Astrocyte (in vitro differentiated cells and primary cell): ENCODE measurements around the gene TMEM39A. TPM values are rescaled to one million over a fixed set of nuclear protein-coding genes. Genes with fewer than 3 reads are reported as not detected.
A peak's percentile ranks its signal among the peaks of the same experiment; 100 is the strongest.

Experiments used
- DNase-seq: peaks from one replicate; pipeline ENCODE4 v3.0.0-alpha.2; 2010; ENCODE audit warnings: low read depth
- FAIRE-seq: peaks from 2 replicates; lab custom pipeline; 2011; peaks lifted over from hg19 to GRCh38; lab: Jason Lieb, UNC
- H2AFZ ChIP-seq: 2 replicates; pipeline ENCODE4 v1.6.0; 2012; ENCODE audit warnings: low read depth, low read length, inconsistent platforms
- H3K27ac ChIP-seq: 2 replicates; pipeline ENCODE4 v1.5.1; 2011; ENCODE audit warnings: low read depth, low read length, inconsistent platforms
- H3K27me3 ChIP-seq: 2 replicates; pipeline ENCODE4 v1.6.0; 2011; ENCODE audit warnings: low read length, inconsistent platforms; ENCODE audit not compliant: insufficient read depth
- H3K36me3 ChIP-seq: 2 replicates; pipeline ENCODE4 v1.5.1; 2011; ENCODE audit warnings: low read length, inconsistent platforms; ENCODE audit not compliant: insufficient read depth
- H3K4me1 ChIP-seq: 2 replicates; pipeline ENCODE4 v1.5.1; 2011; ENCODE audit warnings: low read length, inconsistent platforms; ENCODE audit not compliant: insufficient read depth
- H3K4me2 ChIP-seq: 2 replicates; pipeline ENCODE4 v1.6.0; 2012; ENCODE audit warnings: low read length, inconsistent platforms
- H3K4me3 ChIP-seq: 2 replicates; pipeline ENCODE4 v1.5.1; 2011; ENCODE audit warnings: low read depth, mild to moderate bottlenecking, low read length, inconsistent platforms; ENCODE audit not compliant: insufficient read depth
- H3K79me2 ChIP-seq: 2 replicates; pipeline ENCODE4 v1.6.0; 2012; ENCODE audit warnings: mild to moderate bottlenecking, low read length, inconsistent platforms; ENCODE audit not compliant: insufficient read depth
- H3K9ac ChIP-seq: 2 replicates; pipeline ENCODE4 v1.6.0; 2012; ENCODE audit warnings: mild to moderate bottlenecking, low read length, inconsistent platforms
- H3K9me3 ChIP-seq: 2 replicates; pipeline ENCODE4 v1.5.1; 2012; ENCODE audit warnings: low read depth, mild to moderate bottlenecking, low read length, inconsistent platforms; ENCODE audit not compliant: insufficient read depth
- H4K20me1 ChIP-seq: 2 replicates; pipeline ENCODE4 v1.6.0; 2012; ENCODE audit warnings: low read length, inconsistent platforms; ENCODE audit not compliant: insufficient read depth
- H3K27ac Mint-ChIP-seq: one replicate; pipeline ENCODE4 v1.8.0; 2021; ENCODE audit warnings: mild to moderate bottlenecking, mixed read lengths; ENCODE audit not compliant: unreplicated experiment
- H3K27me3 Mint-ChIP-seq: one replicate; pipeline ENCODE4 v1.8.0; 2021; ENCODE audit warnings: low read depth, mixed read lengths; ENCODE audit not compliant: unreplicated experiment
- H3K36me3 Mint-ChIP-seq: one replicate; pipeline ENCODE4 v1.8.0; 2021; ENCODE audit warnings: low read depth, mixed read lengths; ENCODE audit not compliant: unreplicated experiment
- H3K4me1 Mint-ChIP-seq: one replicate; pipeline ENCODE4 v1.8.0; 2021; ENCODE audit warnings: low read depth, mixed read lengths; ENCODE audit not compliant: unreplicated experiment
- H3K4me3 Mint-ChIP-seq: one replicate; pipeline ENCODE4 v1.8.0; 2021; ENCODE audit warnings: mild to moderate bottlenecking, moderate library complexity, mixed read lengths; ENCODE audit not compliant: unreplicated experiment
- H3K9me3 Mint-ChIP-seq: one replicate; pipeline ENCODE4 v1.8.0; 2021; ENCODE audit warnings: mild to moderate bottlenecking, mixed read lengths; ENCODE audit not compliant: unreplicated experiment
- CTCF ChIP-seq: IDR thresholded peaks from 2 replicates; pipeline ENCODE4 v1.5.1; 2011; ENCODE audit warnings: low read depth, mild to moderate bottlenecking, inconsistent platforms, low read length, moderate library complexity; ENCODE audit not compliant: insufficient read depth
- EZH2 ChIP-seq: IDR thresholded peaks from 2 replicates; pipeline ENCODE4 v1.6.1; 2012; ENCODE audit warnings: mild to moderate bottlenecking, low read length, inconsistent platforms; ENCODE audit not compliant: insufficient read depth
- total RNA-seq: library from RNA; stranded (reverse); gene quantifications from 2 replicates; pipeline ENCODE4 v1.2.1, GENCODE V29; 2021

The TMEM39A gene
- total RNA-seq, 1 donor from 2014 or later: 53.4 TPM

GRCh38 chr3:119427669-119428068 lies 35.7 kb downstream of the TMEM39A start:
- Histone ChIP-seq H3K79me2 (no peaks in the 10 kb centered on the region), H3K9ac (no peak overlapping the region), H3K27ac (no peak overlapping the region), H3K9me3 (peaks cover 4% of the 10 kb centered on the region), H3K36me3 (peaks cover 40% of the 10 kb centered on the region), H2AFZ (no peak overlapping the region), H3K4me1 (no peaks in the 10 kb centered on the region), H3K4me3 (no peak overlapping the region), H3K27me3 (no peaks in the 10 kb centered on the region), H3K4me2 (no peak overlapping the region), H4K20me1 (peaks cover 7% of the 10 kb centered on the region)
- Mint-ChIP-seq H3K9me3 (peaks cover 16% of the 10 kb centered on the region), H3K36me3 (peaks cover 32% of the 10 kb centered on the region), H3K4me3 (no peak overlapping the region), H3K4me1 (peaks cover 5% of the 10 kb centered on the region), H3K27me3 (no peaks in the 10 kb centered on the region), H3K27ac (no peak overlapping the region)
- TF ChIP-seq EZH2: no peak
- TF ChIP-seq CTCF: no peak
- DNase-seq: no peak
- no peak for FAIRE-seq

- Mint-ChIP-seq H3K4me1 (peaks cover 6% of the 10 kb centered on the region), H3K27me3 (no peaks in the 10 kb centered on the region), H3K9me3 (no peaks in the 10 kb centered on the region), H3K27ac (no peak overlapping the region), H3K36me3 (peaks cover 14% of the 10 kb centered on the region), H3K4me3 (no peak overlapping the region)
- Histone ChIP-seq H4K20me1 (peaks cover 10% of the 10 kb centered on the region), H3K79me2 (no peaks in the 10 kb centered on the region), H3K4me2 (no peak overlapping the region), H3K9ac (no peak overlapping the region), H3K27me3 (no peaks in the 10 kb centered on the region), H2AFZ (no peak overlapping the region), H3K4me1 (peaks cover 5% of the 10 kb centered on the region), H3K27ac (no peak overlapping the region), H3K4me3 (no peak overlapping the region), H3K9me3 (no peaks in the 10 kb centered on the region), H3K36me3 (peaks cover 18% of the 10 kb centered on the region)
- no peak for FAIRE-seq
- no peak for DNase-seq
- TF ChIP-seq EZH2: no peak
- TF ChIP-seq CTCF: no peak
Measured at GRCh38 chr3:119420196-119420595, 43.2 kb downstream of the TMEM39A start.

GRCh38 chr3:119418641-119419040 lies 44.8 kb downstream of the TMEM39A start:
- Histone ChIP-seq H3K36me3 (peaks cover 27% of the 10 kb centered on the region), H3K9me3 (no peaks in the 10 kb centered on the region), H3K27ac (no peak overlapping the region), H3K79me2 (no peaks in the 10 kb centered on the region), H3K9ac (no peak overlapping the region), H4K20me1 (peaks cover 14% of the 10 kb centered on the region), H2AFZ (no peak overlapping the region), H3K4me2 (no peak overlapping the region), H3K27me3 (no peaks in the 10 kb centered on the region), H3K4me1 (peaks cover 5% of the 10 kb centered on the region), H3K4me3 (no peak overlapping the region)
- Mint-ChIP-seq H3K4me1 (peaks cover 6% of the 10 kb centered on the region), H3K27me3 (no peaks in the 10 kb centered on the region), H3K36me3 (peaks cover 25% of the 10 kb centered on the region), H3K27ac (no peak overlapping the region), H3K9me3 (no peaks in the 10 kb centered on the region), H3K4me3 (no peak overlapping the region)
- DNase-seq (peak; percentile 9), FAIRE-seq (no peak)
- TF ChIP-seq EZH2: no peak
- TF ChIP-seq CTCF: no peak
